H7 (cell line): ENCODE results near the gene FAM177B. TPM values are rescaled to one million over a fixed set of nuclear protein-coding genes. Genes with fewer than 3 reads are reported as not detected.

Experiments
- DNase-seq: peaks from one replicate; pipeline ENCODE4 v3.0.0; 2012
- H3K27me3 ChIP-seq: 2 replicates; pipeline ENCODE4 v1.6.0; 2011; ENCODE audit warnings: mild to moderate bottlenecking, low read length; ENCODE audit not compliant: control insufficient read depth, insufficient read depth
- H3K36me3 ChIP-seq: replicated peaks from 2 replicates; pipeline ENCODE4 v1.5.1; 2011; ENCODE audit warnings: low read length; ENCODE audit not compliant: control insufficient read depth, insufficient read depth
- H3K4me3 ChIP-seq: 2 replicates; pipeline ENCODE4 v1.5.1; 2011; ENCODE audit warnings: low read depth, mild to moderate bottlenecking, control low read depth, low read length, moderate library complexity; ENCODE audit not compliant: insufficient read depth
- total RNA-seq: library from RNA; depleted of rRNA; stranded (reverse); fragments of >200 nt; shearing (Covaris generic); gene quantifications from 2 replicates; pipeline ENCODE4 v1.2.3, GENCODE V29; 2014; rRNA removed

The FAM177B gene
- total RNA-seq, 1 experiment from 2014 or later, result not detected

GRCh38 chr1:222785529-222785928 is 48.5 kb downstream of the FAM177B start:
- no peak for DNase-seq
- H3K27me3 ChIP-seq, result no peaks in the 10 kb centered on the region; the same call in 1 of the 2 replicates
- H3K36me3 ChIP-seq, result no peaks in the 10 kb centered on the region
- H3K4me3 ChIP-seq, result no peak overlapping the region

DNA sequence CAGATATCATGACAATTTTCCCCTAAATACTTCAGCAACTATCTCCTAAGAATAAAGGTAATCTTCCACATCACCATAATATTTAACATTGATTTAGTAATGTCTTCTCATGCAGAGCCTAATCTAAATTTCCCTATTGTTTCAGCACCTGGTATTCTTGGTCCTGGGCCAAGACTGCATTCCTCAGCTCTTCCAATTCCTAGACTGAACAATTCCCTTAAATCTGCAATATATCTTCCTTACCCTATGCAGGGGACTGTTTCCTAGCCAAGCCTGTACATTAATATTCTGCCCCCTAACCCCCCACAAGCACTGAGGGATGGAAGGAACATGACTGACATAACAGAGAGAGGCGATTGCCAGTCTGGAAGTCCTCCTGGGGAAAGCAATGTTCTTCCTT is 49.1 kb downstream of the FAM177B start:
- H3K4me3 ChIP-seq, result no peak overlapping the region

DNA sequence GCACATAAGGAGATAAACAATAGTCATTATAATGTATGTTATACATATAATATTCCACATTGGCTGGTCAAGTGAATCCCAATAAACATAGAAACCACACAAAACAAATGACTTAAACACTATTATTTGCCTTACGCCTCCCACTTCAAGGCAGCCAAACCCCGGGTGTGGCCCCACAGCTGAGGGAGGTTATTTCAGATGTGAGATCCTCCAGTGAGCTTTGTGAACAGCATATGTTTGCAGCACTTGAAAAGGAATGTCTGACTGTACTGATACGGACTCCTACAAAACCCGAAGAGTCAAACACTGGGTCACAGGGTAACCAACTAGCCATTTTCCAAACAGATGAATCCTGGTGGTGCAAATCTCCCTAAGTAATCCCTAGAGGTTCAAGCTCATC is 50.7 kb downstream of the FAM177B start:
- H3K27me3 ChIP-seq, result peaks cover 1% of the 10 kb centered on the region; the same call in 1 of the 2 replicates
- H3K36me3 ChIP-seq, result no peaks in the 10 kb centered on the region
- H3K4me3 ChIP-seq, result no peak overlapping the region
- no peak for DNase-seq

More for the DNA sequence above, 49.1 kb downstream of the FAM177B start:
- Histone ChIP-seq H3K36me3 (no peaks in the 10 kb centered on the region), H3K27me3 (no peaks in the 10 kb centered on the region; the same call in 1 of the 2 replicates)
- no peak for DNase-seq

GRCh38 chr1:222788402-222789156 is 51.6 kb downstream of the FAM177B start:
- no peak for DNase-seq
- no peaks in the 10 kb centered on the region for H3K36me3 ChIP-seq
- H3K4me3 ChIP-seq, result no peak overlapping the region
- H3K27me3 ChIP-seq, result peaks cover 1% of the 10 kb centered on the region; the same call in 1 of the 2 replicates

DNA sequence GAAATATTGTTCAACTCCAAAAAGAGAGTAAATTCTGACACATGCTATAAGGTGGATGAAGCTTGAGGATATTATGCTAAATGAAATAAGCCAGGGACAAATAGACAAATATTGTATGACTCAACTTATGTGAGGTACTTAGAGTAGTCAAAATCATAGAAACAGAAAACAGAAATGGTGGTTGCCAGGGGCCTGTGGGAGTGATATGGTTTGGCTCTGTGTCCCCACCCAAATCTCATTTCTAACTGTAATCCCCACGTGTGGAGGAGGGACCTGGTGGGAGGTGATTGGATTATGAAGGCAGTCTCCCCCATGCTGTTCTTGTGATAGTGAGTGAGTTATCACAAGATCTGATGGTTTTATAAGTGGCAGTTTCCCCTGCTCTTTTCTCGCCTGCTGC is 53.1 kb downstream of the FAM177B start:
- Histone ChIP-seq H3K36me3 (no peaks in the 10 kb centered on the region), H3K4me3 (no peak overlapping the region), H3K27me3 (peaks cover 1% of the 10 kb centered on the region; the same call in 1 of the 2 replicates)
- no peak for DNase-seq

GRCh38 chr1:222790520-222790919 is 53.5 kb downstream of the FAM177B start:
- no peak overlapping the region for H3K4me3 ChIP-seq
- peaks cover 1% of the 10 kb centered on the region; the same call in 1 of the 2 replicates for H3K27me3 ChIP-seq
- DNase-seq, result no peak
- no peaks in the 10 kb centered on the region for H3K36me3 ChIP-seq

GRCh38 chr1:222791006-222791710 is 54.2 kb downstream of the FAM177B start:
- Histone ChIP-seq H3K27me3 (peaks cover 1% of the 10 kb centered on the region; the same call in 1 of the 2 replicates), H3K4me3 (no peak overlapping the region), H3K36me3 (no peaks in the 10 kb centered on the region)
- no peak for DNase-seq

DNA sequence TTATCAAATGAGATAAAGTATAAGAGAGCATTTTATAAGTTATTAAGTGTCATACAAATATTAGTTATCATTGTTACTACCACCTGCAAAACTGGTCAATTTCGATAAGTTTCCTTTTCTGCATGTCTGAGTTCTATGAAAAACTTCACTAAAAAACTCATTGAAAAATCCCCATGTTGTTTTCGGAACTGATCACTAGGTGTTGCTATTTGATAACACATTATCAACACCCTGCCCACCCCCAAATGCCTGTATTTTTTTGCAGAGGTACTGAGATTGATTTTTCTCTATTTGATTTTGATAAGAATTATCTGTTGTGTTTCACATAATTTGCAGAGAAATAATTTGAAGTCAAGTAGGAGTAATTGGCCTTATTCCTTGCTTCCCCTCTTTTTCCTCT is 55.7 kb downstream of the FAM177B start:
- Histone ChIP-seq H3K4me3 (no peak overlapping the region), H3K36me3 (no peaks in the 10 kb centered on the region), H3K27me3 (peaks cover 1% of the 10 kb centered on the region; the same call in 1 of the 2 replicates)
- peak; percentile 69 for DNase-seq

- DNase-seq, result no peak
- peaks cover 1% of the 10 kb centered on the region; the same call in 1 of the 2 replicates for H3K27me3 ChIP-seq
- no peak overlapping the region for H3K4me3 ChIP-seq
- H3K36me3 ChIP-seq, result no peaks in the 10 kb centered on the region
Measured at GRCh38 chr1:222794656-222795474, 57.9 kb downstream of the FAM177B start.

- Histone ChIP-seq H3K36me3 (no peaks in the 10 kb centered on the region), H3K27me3 (no peaks in the 10 kb centered on the region; the same call in 1 of the 2 replicates), H3K4me3 (no peak overlapping the region)
- no peak for DNase-seq
Measured at GRCh38 chr1:222798116-222798515, 61.1 kb downstream of the FAM177B start.

DNA sequence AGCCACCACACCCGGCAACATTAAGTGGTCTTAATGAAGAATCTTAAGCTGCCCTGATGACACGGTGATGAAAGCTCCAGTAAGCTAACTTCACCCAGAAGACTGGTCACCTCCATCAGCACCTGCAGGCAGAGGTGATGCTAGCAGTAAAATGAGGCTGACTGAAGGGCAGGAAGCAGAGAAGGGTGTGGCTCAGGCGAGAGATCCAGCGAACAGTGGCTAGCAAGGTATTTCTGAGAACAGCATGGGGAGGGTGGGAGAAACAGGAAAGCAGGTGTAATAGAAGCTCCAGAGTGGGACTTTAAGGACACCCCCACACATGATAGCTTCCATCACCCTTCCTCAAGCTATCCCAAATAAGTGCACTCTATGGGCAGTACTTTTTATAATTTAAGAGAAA is 62.0 kb downstream of the FAM177B start:
- Histone ChIP-seq H3K36me3 (no peaks in the 10 kb centered on the region), H3K4me3 (no peak overlapping the region), H3K27me3 (no peaks in the 10 kb centered on the region; the same call in 1 of the 2 replicates)
- DNase-seq, result no peak

Other genes starting within 250 kb of the FAM177B start
- gene HHIPL2, start 189.1 kb upstream of the FAM177B start, total RNA-seq, result 0.04 and 0.31 TPM in 2 replicates
- 20.6 and 24.0 TPM in 2 replicates for gene TAF1A, start 147.3 kb upstream of the FAM177B start, total RNA-seq
- 52.5 and 75.7 TPM in 2 replicates for gene MIA3, start 119.1 kb upstream of the FAM177B start, total RNA-seq
- gene AIDA, start 24.7 kb upstream of the FAM177B start, total RNA-seq, result 48.3 and 58.1 TPM in 2 replicates
- gene BROX, start 24.6 kb upstream of the FAM177B start, total RNA-seq, result 44.5 and 59.6 TPM in 2 replicates
- gene DISP1, start 77.8 kb downstream of the FAM177B start, total RNA-seq, result 4.0 and 4.8 TPM in 2 replicates